Sigmoid colon (tissue), 4 donors: ENCODE data around the gene NRXN3.

ENCODE experiments used
- CTCF ChIP-seq, 4 experiments: fragments of 450-650 bp in 3 of 4; fragments of 200-600 bp in 1 of 4; IDR thresholded peaks; one replicate each; pipeline ENCODE4 v1.5.1; 2016 to 2019; ENCODE audit warnings: antibody characterized with exemption in 4 of 4, mild to moderate bottlenecking in 3 of 4, moderate library complexity in 2 of 4
- EP300 ChIP-seq, 4 donors: sonication (generic); formaldehyde crosslinking; IDR thresholded peaks; one replicate each; pipeline ENCODE4 v1.6.1; 2017; ENCODE audit warnings: antibody characterized with exemption in 4 of 4
- POLR2A ChIP-seq, 2 donors: fragments of 450-650 bp; IDR thresholded peaks; one replicate each; pipeline ENCODE4 v1.6.1; 2016; ENCODE audit warnings: antibody characterized with exemption in 2 of 2, mild to moderate bottlenecking in 2 of 2, moderate library complexity in 2 of 2
- POLR2AphosphoS5 ChIP-seq, 4 donors: sonication (generic); formaldehyde crosslinking; IDR thresholded peaks; one replicate each; pipeline ENCODE4 v1.6.1; 2017; ENCODE audit warnings: antibody characterized with exemption in 4 of 4

GRCh38 chr14:79417961-79418360 is 1247.8 kb downstream of the NRXN3 start:
- no peak for TF ChIP-seq POLR2A (IDR thresholded peaks at IDR 0.05)
- TF ChIP-seq CTCF (IDR thresholded peaks at IDR 0.05), result no peak
- no peak for TF ChIP-seq EP300 (IDR thresholded peaks at IDR 0.05)
- no peak for TF ChIP-seq POLR2AphosphoS5 (IDR thresholded peaks at IDR 0.05)
